GM19099 (cell line): ENCODE measurements around the gene DYSF.

Experiments used
- POLR2A ChIP-seq: IDR thresholded peaks from 3 replicates; pipeline ENCODE4 v1.6.1; 2011; ENCODE audit warnings: low read depth; ENCODE audit not compliant: insufficient read length; ENCODE audit errors: extremely low read depth

Gene DYSF

GRCh38 chr2:71683666-71684065, 230.3 kb downstream of the DYSF start:
- no peak for TF ChIP-seq POLR2A

GRCh38 chr2:71684226-71685072, 231.1 kb downstream of the DYSF start:
- no peak for TF ChIP-seq POLR2A

- no peak for TF ChIP-seq POLR2A
Observed at GRCh38 chr2:71685073-71685848, 231.9 kb downstream of the DYSF start.

DNA sequence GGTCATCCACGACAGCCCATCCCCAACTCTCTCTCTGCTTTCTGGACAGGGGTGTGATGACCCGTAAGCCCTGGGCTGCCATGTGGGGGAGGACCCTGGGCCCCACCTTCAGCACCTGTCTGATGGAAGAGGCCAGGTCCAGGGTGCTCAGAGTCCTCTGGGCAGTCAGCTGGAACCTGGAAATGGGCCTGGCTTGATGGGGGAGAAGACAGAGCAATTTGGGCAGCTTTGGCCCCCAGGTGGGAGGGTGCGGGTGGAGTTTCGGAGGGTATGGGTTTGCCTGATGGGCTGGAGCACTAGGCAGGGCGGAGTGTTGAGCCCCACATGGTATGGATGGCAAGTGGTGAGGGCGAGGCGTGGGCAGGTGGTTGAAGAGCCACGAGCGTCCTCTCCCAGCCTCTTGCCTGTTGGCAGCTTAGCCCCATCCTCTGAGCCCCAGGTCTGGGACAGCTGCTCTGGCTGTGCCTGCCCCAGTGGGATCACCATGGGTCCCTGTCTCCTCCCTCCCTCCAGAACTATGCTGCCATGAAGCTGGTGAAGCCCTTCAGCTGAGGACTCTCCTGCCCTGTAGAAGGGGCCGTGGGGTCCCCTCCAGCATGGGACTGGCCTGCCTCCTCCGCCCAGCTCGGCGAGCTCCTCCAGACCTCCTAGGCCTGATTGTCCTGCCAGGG, 232.7 kb downstream of the DYSF start:
- TF ChIP-seq POLR2A, result no peak

DNA sequence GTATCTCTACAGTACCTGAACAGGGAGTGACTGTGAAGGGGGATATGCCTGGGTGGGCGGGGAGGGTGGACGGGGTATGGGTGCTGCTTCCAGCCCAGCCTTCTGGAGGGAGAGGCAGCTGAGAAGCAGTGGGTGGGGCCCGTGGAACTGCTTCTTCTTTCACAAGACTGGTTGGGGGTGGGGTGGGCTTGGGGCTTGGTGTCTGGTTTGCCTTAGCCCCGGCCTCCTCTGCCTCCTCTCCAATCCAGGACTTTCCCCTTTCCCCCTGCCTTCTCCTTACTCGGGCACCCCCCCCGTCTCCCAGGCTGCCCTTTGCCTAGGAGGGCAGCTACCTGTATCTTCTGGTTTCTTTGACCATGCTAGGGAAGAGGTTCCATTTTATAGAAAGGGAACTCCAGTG, 233.4 kb downstream of the DYSF start:
- no peak for TF ChIP-seq POLR2A

DNA sequence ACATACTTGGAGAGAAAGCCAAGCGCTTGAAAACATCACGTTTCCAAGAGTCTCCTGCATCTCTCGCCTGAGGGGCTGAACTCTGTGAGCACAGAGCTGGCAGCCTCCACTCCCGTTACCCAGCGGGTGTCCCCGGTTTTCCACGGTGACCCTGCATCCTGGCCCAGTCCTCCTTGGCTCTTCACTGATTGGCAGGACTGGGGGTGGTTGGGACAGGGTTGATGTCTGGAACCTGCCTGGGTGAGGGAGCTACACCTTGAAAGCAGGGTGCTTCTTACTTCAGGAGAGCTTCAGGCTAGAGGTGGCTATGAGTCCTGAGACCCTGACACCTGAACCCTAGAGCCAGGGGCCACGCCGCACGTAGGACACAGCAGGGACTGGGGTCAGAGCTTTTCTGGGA, 234.1 kb downstream of the DYSF start:
- no peak for TF ChIP-seq POLR2A

- TF ChIP-seq POLR2A, result no peak
Observed at GRCh38 chr2:71688530-71688929, 235.2 kb downstream of the DYSF start.

DNA sequence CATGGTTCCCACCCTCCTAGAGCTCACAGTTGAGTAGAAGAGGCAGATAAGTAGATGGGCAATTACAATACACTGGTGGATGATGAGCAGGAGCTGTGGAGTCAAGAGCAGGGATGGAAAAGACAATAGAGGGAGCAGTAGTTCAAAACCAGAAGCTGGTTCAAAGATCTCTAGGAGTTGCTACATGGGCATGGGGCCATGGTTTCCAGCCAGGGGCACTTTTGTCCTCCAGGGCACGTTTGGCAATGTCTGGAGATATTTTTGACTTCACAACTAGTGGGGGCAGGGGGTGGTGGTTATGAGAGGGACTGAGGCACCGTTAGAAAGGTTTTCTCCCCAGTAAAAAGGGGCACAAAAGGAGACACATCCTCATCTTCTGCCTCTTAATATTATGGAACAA, 236.0 kb downstream of the DYSF start:
- TF ChIP-seq POLR2A, result no peak

DNA sequence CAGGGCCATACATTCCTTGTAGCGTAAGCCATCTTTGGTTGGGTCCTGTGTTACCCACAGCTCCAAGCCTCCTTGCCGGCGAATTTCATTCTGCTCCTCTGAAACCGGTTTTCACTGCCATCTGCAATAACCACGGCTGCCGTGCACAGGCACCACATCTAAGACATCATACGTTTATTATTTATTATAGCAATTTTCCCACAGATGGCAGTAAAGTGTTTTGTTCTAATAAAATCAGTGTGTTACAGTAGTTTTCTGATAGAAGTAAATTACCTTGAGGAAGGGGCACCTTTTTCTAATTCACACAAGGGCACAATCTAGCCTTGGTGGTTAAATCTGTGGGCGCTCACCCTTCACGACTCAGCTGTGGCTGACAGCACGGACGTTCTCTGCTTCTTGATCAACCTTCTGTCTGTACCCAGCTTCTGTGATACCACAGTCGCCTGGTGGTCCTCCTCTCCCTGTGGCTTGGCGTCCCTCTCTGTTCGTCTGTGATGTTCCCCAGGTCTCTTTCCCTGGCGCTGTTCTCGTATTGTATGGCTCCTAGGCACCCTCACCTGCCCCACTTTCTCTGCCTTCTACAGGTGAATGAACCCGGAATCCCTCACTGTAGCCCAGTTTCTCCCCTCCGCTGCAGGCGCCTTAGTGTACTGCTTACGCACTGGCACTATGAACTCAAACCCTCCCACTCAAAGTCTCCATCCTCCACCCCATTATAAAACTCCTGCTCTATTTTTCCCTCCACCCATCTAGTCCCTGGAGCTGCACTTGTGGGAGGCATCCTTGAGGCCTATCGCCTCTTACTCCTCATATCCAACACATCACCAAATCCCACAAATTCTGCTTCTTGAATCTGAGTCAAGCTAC, 236.8 kb downstream of the DYSF start:
- TF ChIP-seq POLR2A, result no peak

DNA sequence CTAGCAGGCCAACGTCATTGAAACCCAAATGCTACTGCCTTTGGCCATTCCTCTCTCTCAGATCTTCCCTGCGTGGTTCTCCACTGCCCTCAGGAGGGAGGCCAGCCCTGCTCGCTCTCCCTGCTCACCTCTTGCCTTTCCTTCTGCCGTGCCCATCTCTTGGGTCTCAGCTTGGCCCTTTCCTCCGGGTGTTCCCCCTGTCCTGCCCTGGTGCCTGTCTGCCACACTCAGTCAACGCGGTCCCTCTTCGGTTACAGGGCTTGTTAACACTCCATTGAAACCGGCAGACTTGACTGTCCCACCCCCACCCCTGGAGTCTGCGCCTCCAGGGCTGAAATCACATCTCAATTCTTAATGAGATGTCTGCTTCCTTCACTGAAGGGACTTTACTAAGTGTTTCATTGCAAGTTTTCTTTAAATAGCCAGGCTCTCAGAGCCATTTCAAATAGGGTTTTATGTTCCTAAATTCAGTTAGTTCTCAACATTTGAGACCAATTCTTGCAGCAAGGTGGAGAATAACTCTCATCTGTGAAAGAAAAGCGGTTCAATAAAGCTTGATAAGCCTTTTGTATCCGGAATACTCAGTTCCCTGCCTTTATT, 237.6 kb downstream of the DYSF start:
- TF ChIP-seq POLR2A, result no peak

DNA sequence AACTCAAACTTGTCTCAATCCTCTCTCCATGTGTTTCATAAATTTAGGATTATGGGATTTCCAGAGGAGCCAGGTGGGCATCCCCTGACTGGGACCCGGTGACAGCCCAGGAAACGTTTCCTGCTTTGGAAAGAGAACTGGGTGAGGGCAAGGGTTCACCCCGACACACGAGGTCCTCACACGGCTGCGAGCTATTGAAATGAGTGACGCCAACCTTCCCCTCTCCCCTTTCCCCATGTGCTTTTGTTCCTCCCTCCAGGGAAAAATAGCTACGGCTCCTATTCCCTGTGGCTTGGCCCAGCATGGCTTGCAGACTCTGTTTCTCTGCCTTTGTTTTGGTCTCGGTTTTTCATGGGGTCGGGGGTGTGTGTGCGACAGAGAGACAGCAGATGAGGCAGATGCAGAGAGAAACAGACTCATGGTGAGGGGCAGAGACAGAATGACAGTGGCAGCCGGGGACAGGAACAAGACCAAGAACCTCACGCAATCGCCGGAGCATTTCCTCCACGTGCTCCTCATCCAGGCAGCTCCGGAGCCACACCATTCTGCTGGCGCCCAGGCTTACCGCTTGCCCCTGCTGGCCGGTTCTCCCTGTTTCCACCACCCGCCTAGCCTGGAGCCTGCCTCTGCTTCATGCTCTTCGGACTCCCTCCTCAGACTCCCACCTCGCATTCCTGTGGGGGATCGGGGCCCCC, 238.5 kb downstream of the DYSF start:
- TF ChIP-seq POLR2A, result no peak

GRCh38 chr2:71692621-71693277, 239.4 kb downstream of the DYSF start:
- no peak for TF ChIP-seq POLR2A
